GM21825 (cell line): ENCODE measurements around the gene ZFYVE28.

Experiments used
- ATAC-seq: cut with Tn5 transposase; IDR thresholded peaks from one replicate; pipeline ENCODE4 v1.9.1; 2021; ENCODE audit warnings: mild to moderate bottlenecking, moderate library complexity; ENCODE audit not compliant: unreplicated experiment

ZFYVE28 gene

GRCh38 chr4:2370597-2371320 is 47.7 kb downstream of the ZFYVE28 start:
- ATAC-seq: no peak

GRCh38 chr4:2368746-2369437 is 49.6 kb downstream of the ZFYVE28 start:
- no peak for ATAC-seq

GRCh38 chr4:2367626-2368025 is 50.8 kb downstream of the ZFYVE28 start:
- no peak for ATAC-seq

- ATAC-seq: no peak
These were observed 51.9 kb downstream of the ZFYVE28 start for GRCh38 chr4:2366252-2367192.

GRCh38 chr4:2365913-2366210 is 52.6 kb downstream of the ZFYVE28 start:
- ATAC-seq: no peak

- no peak for ATAC-seq
These were observed 53.2 kb downstream of the ZFYVE28 start for GRCh38 chr4:2365054-2365912.

- no peak for ATAC-seq
These were observed 53.8 kb downstream of the ZFYVE28 start for GRCh38 chr4:2364654-2365053.

GRCh38 chr4:2363951-2364653 is 54.3 kb downstream of the ZFYVE28 start:
- no peak for ATAC-seq

- no peak for ATAC-seq
These were observed 55.3 kb downstream of the ZFYVE28 start for GRCh38 chr4:2363056-2363721.

- ATAC-seq: no peak
These were observed 56.0 kb downstream of the ZFYVE28 start for GRCh38 chr4:2362266-2363055.

- no peak for ATAC-seq
These were observed 56.8 kb downstream of the ZFYVE28 start for GRCh38 chr4:2361366-2362265.

GRCh38 chr4:2360396-2360730 is 58.1 kb downstream of the ZFYVE28 start:
- ATAC-seq: no peak

GRCh38 chr4:2359591-2360395 is 58.7 kb downstream of the ZFYVE28 start:
- ATAC-seq: no peak

- ATAC-seq: no peak
These were observed 60.4 kb downstream of the ZFYVE28 start for GRCh38 chr4:2357821-2358745.

- ATAC-seq: no peak
These were observed 62.0 kb downstream of the ZFYVE28 start for GRCh38 chr4:2356123-2357069.
